Natural killer cell (primary cell): Measurements from ENCODE around the gene GBP5. TPM values are rescaled to one million over a fixed set of nuclear protein-coding genes. Genes with fewer than 3 reads are reported as not detected.

Source experiments
- ATAC-seq, 3 donors: fragments of 150-1000 bp in 2 of 3; fragments of 200-7000 bp in 1 of 3; cut with Tn5 transposase; 1 replicate in 1 of 3; 2 replicates in 2 of 3; pipeline ENCODE4 v1.10.0; 2021; ENCODE audit warnings: mild to moderate bottlenecking in 2 of 3, moderate library complexity in 2 of 3
- DNase-seq, 2 donors: peaks; one replicate each; pipeline versions ENCODE4 v3.0.0 to v3.0.0-alpha.2; 2013 to 2021; ENCODE audit warnings: mixed read lengths in 1 of 2
- H3K27ac ChIP-seq: one replicate; pipeline ENCODE4 v1.5.1; 2013; ENCODE audit warnings: mild to moderate bottlenecking, low read length
- H3K27me3 ChIP-seq: one replicate; pipeline ENCODE4 v1.6.1; 2013; ENCODE audit warnings: low read length; ENCODE audit not compliant: control insufficient read depth, insufficient read depth
- H3K36me3 ChIP-seq: one replicate; pipeline ENCODE4 v1.6.1; 2013; ENCODE audit warnings: low read length; ENCODE audit not compliant: control insufficient read depth, insufficient read depth
- H3K4me1 ChIP-seq: one replicate; pipeline ENCODE4 v1.6.1; 2013; ENCODE audit warnings: low read length; ENCODE audit not compliant: control insufficient read depth, insufficient read depth
- H3K4me3 ChIP-seq: one replicate; pipeline ENCODE4 v1.5.1; 2013; ENCODE audit warnings: low read length
- H3K9me3 ChIP-seq: one replicate; pipeline ENCODE4 v1.6.1; 2013; ENCODE audit warnings: low read length; ENCODE audit not compliant: control insufficient read depth, insufficient read depth
- H3K27ac Mint-ChIP-seq, 2 donors: one replicate each; pipeline ENCODE4 v1.8.0; 2022; ENCODE audit warnings: mild to moderate bottlenecking in 2 of 2, mixed read lengths in 2 of 2, moderate library complexity in 1 of 2
- H3K27me3 Mint-ChIP-seq, 2 donors: one replicate each; pipeline ENCODE4 v1.8.0; 2022; ENCODE audit warnings: low read depth in 2 of 2, mixed read lengths in 2 of 2
- H3K36me3 Mint-ChIP-seq: one replicate; pipeline ENCODE4 v1.8.0; 2022; ENCODE audit warnings: mixed read lengths
- H3K4me1 Mint-ChIP-seq, 2 donors: one replicate each; pipeline ENCODE4 v1.8.0; 2022; ENCODE audit warnings: mixed read lengths in 2 of 2
- H3K4me3 Mint-ChIP-seq: one replicate; pipeline ENCODE4 v1.8.0; 2022; ENCODE audit warnings: mild to moderate bottlenecking, moderate library complexity, mixed read lengths
- H3K9me3 Mint-ChIP-seq, 2 donors: one replicate each; pipeline ENCODE4 v1.8.0; 2022; ENCODE audit warnings: mixed read lengths in 2 of 2
- CTCF ChIP-seq: fragments of 200-600 bp; IDR thresholded peaks from one replicate; pipeline ENCODE4 v1.8.0; 2022; ENCODE audit warnings: antibody characterized with exemption
- WGBS: methylation state at CpG from one replicate; pipeline ENCODE4 v1.1.7; 2013; ENCODE audit warnings: missing lambda C conversion rate; ENCODE audit not compliant: insufficient coverage; 5-methylcytosine and 5-hydroxymethylcytosine counted together
- intact Hi-C: fragments of 100-400 bp; cut with micrococcal nuclease; formaldehyde crosslinking; loops from one replicate; pipeline ENCODE4 v1.14.2; 2022
- total RNA-seq, 4 donors: library from RNA; stranded (reverse); fragments of 120-200 nt in 1 of 4; gene quantifications; one replicate each; pipeline versions ENCODE4 v1.2.3 to v1.2.4, GENCODE V29; 2013 to 2022

GBP5 gene
- total RNA-seq, 3 donors from 2014 or later (not counting 1 experiment from before 2014, with no cell fraction given), result 191 to 249 (median 219) TPM

GRCh38 chr1:89274411-89274857 is 1.8 kb upstream of the GBP5 start:
- no peak for TF ChIP-seq CTCF
- peak; percentile 27 to 47 (median 29) for ATAC-seq
- H3K27me3 Mint-ChIP-seq, result no peaks in the 10 kb centered on the region
- WGBS, result 35% methylated on average over 2 of the region's 2 CpGs
- peaks cover 72 to 76% of the 10 kb centered on the region in 2 donors for H3K4me1 Mint-ChIP-seq
- Histone ChIP-seq H3K4me3 (no peak overlapping the region), H3K4me1 (peaks cover 34% of the 10 kb centered on the region), H3K27ac (peak overlapping the region; percentile 59), H3K27me3 (no peaks in the 10 kb centered on the region), H3K9me3 (peaks cover 6% of the 10 kb centered on the region), H3K36me3 (peaks cover 1% of the 10 kb centered on the region)
- peak overlapping the region; percentile 72 for H3K4me3 Mint-ChIP-seq
- peaks cover 9% of the 10 kb centered on the region for H3K36me3 Mint-ChIP-seq
- DNase-seq, result peak in 1 of 2 donors; percentile 77
- intact Hi-C loops, result no loop called here
- H3K9me3 Mint-ChIP-seq, result peaks cover 0 to 2% of the 10 kb centered on the region in 2 donors
- H3K27ac Mint-ChIP-seq, result peak overlapping the region; percentile 89 to 98

GRCh38 chr1:89273324-89273778 is 691 bp upstream of the GBP5 start:
- intact Hi-C loops, result loop anchor here (2.0 kb wide), 3 partner anchors 15 to 147 kb away; partner anchors contain the start of genes GBP2 and GBP4
- Histone ChIP-seq H3K27me3 (no peaks in the 10 kb centered on the region), H3K9me3 (peaks cover 6% of the 10 kb centered on the region), H3K27ac (peak overlapping the region; percentile 59), H3K36me3 (peaks cover 12% of the 10 kb centered on the region), H3K4me3 (no peak overlapping the region), H3K4me1 (peaks cover 33% of the 10 kb centered on the region)
- ATAC-seq (no peak), DNase-seq (no peak)
- WGBS, result 89% methylated on average over 12 of the region's 13 CpGs
- peaks cover 0 to 2% of the 10 kb centered on the region in 2 donors for H3K9me3 Mint-ChIP-seq
- H3K36me3 Mint-ChIP-seq, result peaks cover 15% of the 10 kb centered on the region
- H3K4me1 Mint-ChIP-seq, result peaks cover 75 to 78% of the 10 kb centered on the region in 2 donors
- peak overlapping the region; percentile 96 for H3K4me3 Mint-ChIP-seq
- H3K27me3 Mint-ChIP-seq, result no peaks in the 10 kb centered on the region
- H3K27ac Mint-ChIP-seq, result peak overlapping the region; percentile 98
- no peak for TF ChIP-seq CTCF

GRCh38 chr1:89271341-89272015 is 1.2 kb downstream of the GBP5 start:
- H3K4me1 ChIP-seq, result peaks cover 24% of the 10 kb centered on the region
- peak overlapping the region; percentile 96 for H3K4me3 Mint-ChIP-seq
- DNase-seq, result no peak
- intact Hi-C loops, result loop anchor here (1.0 to 2.0 kb wide), 5 partner anchors 13 to 145 kb away; partner anchors contain the start of genes GBP2 and GBP4
- ATAC-seq, result peak in 2 of 3 donors; percentile 36 to 41
- H3K9me3 Mint-ChIP-seq, result peaks cover 0 to 2% of the 10 kb centered on the region in 2 donors
- TF ChIP-seq CTCF, result no peak
- peaks cover 6% of the 10 kb centered on the region for H3K9me3 ChIP-seq
- H3K27ac ChIP-seq, result peak overlapping the region; percentile 59
- H3K27me3 ChIP-seq, result no peaks in the 10 kb centered on the region
- peaks cover 31% of the 10 kb centered on the region for H3K36me3 Mint-ChIP-seq
- 41% methylated on average over 3 of the region's 3 CpGs for WGBS
- peaks cover 31% of the 10 kb centered on the region for H3K36me3 ChIP-seq
- peak overlapping the region; percentile 98 for H3K27ac Mint-ChIP-seq
- peak overlapping the region; percentile 56 for H3K4me3 ChIP-seq
- H3K27me3 Mint-ChIP-seq, result no peaks in the 10 kb centered on the region
- peaks cover 76 to 79% of the 10 kb centered on the region in 2 donors for H3K4me1 Mint-ChIP-seq
